Measurements from ENCODE around the gene NBPF8. TPM values are rescaled to one million over a fixed set of nuclear protein-coding genes. Genes with fewer than 3 reads are reported as not detected.
"Not testable (repeated sequence)": the region's sequence is repeated elsewhere in the genome, so short reads cannot be mapped to it uniquely, and the experiment has no call there.

NBPF8 gene, protein sequence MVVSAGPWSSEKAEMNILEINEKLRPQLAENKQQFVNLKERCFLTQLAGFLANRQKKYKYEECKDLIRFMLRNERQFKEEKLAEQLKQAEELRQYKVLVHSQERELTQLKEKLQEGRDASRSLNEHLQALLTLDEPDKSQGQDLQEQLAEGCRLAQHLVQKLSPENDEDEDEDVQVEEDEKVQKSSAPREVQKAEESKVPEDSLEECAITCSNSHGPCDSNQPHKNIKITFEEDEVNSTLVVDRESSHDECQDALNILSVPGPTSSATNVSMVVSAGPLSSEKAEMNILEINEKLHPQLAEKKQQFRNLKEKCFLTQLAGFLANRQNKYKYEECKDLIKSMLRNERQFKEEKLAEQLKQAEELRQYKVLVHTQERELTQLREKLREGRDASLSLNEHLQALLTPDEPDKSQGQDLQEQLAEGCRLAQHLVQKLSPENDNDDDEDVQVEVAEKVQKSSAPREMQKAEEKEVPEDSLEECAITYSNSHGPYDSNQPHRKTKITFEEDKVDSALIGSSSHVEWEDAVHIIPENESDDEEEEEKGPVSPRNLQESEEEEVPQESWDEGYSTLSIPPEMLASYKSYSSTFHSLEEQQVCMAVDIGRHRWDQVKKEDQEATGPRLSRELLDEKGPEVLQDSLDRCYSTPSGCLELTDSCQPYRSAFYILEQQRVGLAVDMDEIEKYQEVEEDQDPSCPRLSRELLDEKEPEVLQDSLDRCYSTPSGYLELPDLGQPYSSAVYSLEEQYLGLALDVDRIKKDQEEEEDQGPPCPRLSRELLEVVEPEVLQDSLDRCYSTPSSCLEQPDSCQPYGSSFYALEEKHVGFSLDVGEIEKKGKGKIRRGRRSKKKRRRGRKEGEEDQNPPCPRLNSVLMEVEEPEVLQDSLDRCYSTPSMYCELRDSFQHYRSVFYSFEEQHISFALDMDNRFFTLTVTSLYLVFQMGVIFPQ
- total RNA-seq: 19.6 TPM

DNA sequence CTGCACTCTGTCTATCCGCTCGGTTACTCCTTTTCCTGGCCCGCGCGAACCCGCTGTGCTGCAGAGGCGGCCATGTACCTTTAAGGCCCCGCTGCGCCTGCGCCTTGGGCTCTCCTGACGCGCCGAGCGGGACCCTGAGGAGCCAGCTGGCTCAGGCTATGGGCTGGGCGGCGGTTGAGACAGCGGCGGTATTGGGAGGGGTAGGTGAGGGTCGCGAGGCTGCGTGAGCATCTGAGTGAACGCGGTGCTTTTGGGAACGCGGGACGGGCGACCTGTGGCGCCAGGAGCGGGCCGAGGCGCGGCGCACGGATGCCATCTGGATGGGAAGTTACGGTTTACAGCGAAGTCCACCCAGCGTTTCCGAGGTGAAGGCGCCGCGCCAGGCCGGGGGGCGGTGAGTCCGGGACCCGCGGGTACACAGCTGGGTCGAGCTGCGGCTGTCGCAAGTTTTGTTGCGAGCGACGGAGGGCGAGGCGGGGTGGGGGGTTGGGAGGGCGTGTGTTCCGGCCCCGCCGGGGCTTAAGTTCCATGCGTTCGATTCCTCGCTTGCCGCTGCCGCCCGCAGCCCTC, at the start of gene NBPF8:
Gene NBPF8 (plus strand): TSS at position 125 of the 570 bp plus-strand sequence. CDS start 21,488 bp downstream, outside the sequence.
- DNase-seq (ENCODE audit: low spot score) (peak; percentile 81), ATAC-seq (peak; percentile 94)

DNA sequence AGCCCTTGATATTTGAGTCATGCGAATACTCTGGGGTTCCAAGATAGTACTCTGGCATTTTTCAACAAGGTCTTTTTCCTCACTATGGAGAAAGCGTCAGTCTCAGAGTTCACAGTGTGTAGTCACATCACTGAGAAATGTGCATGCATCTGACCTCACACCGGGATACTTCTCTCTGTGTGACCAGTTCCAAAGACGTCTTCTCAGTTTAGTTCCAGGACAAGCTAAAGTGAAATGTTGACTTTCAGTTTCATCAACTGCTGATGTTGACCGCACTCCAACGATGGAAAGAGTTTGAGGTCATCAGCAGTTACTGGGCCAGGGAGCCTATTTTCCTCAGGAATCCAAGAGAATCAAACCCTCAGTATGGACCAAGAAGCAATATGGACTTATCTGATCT, 47.1 kb upstream of the NBPF8 start:
- DNase-seq (ENCODE audit: low spot score); ATAC-seq: not testable (repeated sequence)

DNA sequence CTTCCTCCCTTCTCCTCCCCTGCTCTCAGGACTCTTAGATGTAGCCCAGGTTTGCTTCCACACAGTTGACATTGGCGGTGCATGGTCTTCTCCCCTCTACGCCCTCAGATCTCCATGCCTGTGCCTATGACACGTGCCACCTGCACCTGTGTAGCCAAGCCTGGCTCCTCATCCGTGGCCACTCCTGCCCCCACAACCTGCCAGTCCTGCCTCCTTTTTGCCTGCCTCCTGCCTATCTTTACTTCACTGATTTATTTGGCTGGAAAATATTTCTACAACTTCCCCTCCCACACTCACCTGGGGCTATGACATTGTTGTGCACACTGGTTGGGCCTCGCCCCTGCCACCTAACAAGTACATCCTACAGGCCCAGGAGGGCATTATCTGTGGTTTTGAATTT, 28.2 kb upstream of the NBPF8 start:
- ATAC-seq; DNase-seq (ENCODE audit: low spot score): not testable (repeated sequence)

DNA sequence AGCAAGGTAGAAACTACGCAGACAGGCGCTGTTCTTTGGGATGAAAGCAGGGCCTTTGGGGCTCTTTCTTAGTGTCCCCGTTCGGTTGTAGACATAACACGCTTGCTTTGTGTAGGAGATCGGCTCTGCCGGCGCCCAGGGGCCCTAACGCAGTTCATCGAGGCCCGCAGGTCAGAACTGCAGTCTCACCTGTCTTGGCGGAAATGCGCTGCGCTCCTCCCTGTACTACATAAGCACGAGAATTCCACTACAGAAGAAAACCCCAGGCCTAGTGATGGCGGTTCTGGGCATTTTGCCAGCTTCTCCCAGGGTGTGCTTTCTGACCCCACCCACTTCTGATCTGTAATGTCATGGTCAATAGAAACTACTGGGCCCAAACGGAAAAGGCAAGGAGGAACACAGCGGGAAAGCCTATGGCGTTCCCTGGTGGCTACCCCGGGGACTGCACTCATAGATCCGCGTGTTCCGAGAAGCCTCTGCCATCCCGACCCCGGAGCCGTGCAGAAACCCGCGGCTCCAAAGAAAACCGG, 26.2 kb upstream of the NBPF8 start:
- not testable (repeated sequence) for DNase-seq (ENCODE audit: low spot score); ATAC-seq

DNA sequence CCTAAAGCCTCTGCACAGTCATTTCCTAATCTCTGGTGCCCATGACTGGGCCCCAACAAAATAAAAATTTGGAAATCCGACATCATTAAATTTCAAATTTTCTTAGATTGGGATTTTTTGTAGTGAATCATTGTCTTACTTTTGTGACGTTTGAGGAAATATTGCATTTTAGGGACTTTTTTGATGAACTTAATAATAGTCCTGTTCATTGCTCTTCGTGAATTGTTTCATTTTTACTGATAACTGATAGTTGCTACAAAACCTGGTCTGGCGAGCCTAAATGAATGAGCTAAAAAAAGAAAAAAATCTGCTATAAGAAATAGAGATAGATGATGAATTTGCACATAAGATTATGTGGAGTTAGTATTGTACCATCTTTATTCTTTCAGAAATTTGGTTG, 23.5 kb upstream of the NBPF8 start:
- DNase-seq (ENCODE audit: low spot score); ATAC-seq: not testable (repeated sequence)

DNA sequence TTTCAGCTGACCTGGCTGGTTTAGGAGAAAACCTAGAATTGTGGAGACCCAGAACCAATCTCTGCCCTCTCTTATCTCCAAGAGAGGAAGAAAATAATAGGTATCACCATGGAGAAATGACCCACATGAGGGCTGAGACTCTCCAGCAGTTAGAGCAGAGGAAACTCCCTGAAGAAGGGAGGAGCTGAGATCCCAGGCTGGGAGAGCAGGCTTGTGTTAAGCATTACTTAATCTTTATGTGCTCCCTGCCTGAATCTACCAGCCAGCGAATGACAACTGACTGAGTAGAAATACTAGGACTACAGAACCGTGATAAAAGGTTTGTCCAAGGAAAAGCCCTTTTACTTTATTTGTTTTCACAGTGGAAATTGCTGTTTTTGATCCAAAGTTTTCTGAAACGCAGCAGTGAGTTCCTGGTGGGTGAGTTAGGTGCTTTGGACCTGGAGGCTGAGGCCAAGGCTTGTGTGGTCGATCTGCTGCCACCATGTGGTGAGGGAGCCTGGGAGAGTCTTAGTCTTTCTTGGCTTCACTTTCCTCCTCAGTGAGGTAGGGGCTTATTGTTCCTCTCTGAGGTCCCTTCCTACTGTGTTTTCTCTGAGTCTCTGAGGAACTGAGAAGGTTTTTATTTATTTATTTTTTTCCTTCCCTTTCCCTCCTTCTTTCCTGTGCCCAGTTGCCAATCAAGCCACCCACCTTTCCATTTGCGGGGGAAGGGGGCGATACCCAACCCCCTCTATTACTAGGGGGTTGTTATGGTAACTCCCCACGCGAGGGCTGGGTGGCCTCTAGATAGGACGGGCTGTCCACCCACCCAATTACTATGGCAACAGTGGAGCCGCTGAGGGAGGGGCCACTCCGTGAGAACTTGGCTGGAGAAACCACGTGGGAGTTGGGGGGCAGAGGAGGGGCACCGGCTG, 21.3 kb upstream of the NBPF8 start:
- ATAC-seq; DNase-seq (ENCODE audit: low spot score): not testable (repeated sequence)

DNA sequence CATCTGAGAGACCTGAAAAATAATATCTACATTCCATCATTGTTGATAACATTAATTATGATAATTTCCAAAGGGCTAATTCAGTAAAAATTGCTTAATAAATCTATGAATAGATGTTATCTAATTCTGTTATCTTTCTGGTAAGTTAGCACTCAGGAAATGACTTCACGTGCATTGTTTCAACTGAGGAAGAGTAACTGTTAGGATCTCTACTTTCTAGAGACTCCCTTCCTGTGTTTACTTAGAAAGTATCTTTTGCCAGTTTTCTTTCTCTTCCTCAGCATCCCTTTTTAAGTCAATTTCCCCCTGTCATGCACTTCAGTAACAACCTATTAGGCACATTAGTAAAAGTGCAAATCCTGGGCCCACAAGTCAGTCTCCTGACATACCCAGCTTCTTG, 9.5 kb upstream of the NBPF8 start:
- not testable (repeated sequence) for ATAC-seq; DNase-seq (ENCODE audit: low spot score)

DNA sequence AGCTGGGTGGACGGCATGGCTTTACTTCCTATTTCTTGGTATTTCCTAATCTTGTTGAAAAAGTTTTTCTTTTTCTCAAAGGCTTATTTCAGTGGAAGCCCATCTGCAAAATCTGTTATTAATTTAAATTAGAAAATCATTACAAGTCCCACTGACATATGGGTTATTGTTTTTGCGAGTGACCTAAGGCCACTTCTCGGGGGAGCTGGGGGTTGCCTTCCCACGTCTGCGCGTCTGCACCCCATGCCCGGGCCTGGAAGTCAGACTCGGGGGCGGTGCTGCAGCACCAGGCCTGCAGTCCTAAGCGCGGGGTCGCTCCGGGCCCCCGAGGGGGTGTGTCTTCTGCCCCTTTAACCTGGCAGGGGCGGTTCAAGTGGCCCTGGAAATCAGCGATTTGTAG, 384 bp upstream of the NBPF8 start:
- not testable (repeated sequence) for DNase-seq (ENCODE audit: low spot score); ATAC-seq

DNA sequence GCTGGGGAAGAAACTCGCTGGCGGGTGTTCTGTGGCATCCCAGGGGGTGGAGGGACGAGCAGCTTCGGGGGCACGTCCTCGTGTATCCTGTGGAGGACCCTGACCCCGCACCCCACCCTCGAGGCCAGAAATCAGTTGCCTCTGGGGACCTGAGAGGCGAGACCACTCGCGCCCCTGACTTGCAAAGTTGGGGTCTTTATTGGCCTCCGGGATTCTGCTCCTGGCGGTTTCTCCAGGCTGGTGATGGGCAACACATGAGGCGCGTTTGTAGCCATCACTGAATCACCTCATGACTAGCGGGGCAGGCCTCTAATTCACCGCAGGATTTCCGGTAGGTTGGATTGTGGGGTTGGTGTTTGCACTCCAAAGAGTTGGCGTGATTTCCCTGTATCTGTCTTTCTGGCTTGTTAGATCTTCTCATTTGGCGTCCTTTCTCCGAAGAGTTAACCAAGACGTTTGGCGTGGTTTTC, 692 bp downstream of the NBPF8 start:
- peak; percentile 83 for ATAC-seq
- DNase-seq (ENCODE audit: low spot score): peak; percentile 65

DNA sequence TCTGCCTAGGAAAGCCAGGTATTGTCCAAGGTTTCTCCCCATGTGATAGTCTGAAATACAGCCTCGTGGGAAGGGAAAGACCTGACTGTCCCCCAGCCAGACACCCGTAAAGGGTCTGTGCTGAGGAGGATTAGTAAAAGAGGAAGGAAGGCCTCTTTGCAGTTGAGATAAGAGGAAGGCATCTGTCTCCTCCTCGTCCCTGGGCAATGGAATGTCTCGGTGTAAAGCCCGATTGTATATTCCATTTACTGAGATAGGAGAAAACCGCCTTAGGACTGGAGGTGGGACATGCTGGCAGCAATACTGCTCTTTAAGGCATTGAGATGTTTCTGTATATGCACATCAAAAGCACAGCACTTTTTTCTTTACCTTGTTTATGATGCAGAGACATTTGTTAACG, 10.2 kb downstream of the NBPF8 start:
- ATAC-seq; DNase-seq (ENCODE audit: low spot score): not testable (repeated sequence)

DNA sequence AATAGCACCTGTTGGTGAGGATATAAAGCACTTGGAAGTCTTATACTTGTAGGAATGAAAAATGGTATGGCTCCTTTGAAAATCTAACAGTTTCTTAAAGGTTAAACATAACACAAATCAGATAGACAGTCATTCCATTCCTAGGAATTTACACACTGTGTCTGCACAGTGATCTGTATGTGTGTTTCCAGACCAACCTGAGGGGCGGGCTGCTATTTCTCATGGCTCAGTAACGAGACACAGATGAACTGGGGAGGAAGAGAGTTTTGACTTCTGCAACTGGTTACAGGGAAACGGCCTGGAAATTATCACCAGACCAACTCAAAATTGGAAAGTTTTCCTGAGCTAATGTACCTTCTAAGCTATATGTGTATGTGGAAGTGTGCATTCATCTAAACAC, 16.8 kb downstream of the NBPF8 start:
- not testable (repeated sequence) for DNase-seq (ENCODE audit: low spot score); ATAC-seq

DNA sequence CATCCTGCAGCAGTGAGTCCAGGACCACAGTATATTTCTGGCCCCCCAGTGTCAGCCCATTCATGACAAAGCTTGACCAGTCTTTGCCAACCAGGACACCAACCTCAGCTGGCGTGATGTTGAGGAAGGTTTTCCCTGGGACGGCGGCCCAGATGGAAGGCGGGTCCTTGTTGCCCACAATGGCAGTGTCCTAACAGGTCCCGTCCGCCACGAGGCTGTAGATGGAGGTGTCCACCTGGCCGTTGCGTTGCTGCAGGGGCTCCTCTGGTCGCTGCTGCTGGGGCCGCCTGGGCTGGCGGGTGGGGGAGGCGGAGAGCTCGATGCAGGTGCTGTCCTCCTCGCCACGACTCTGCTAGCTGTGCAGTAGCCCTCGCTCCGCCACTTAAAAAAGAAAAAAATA, 19.0 kb downstream of the NBPF8 start:
- not testable (repeated sequence) for ATAC-seq; DNase-seq (ENCODE audit: low spot score)

DNA sequence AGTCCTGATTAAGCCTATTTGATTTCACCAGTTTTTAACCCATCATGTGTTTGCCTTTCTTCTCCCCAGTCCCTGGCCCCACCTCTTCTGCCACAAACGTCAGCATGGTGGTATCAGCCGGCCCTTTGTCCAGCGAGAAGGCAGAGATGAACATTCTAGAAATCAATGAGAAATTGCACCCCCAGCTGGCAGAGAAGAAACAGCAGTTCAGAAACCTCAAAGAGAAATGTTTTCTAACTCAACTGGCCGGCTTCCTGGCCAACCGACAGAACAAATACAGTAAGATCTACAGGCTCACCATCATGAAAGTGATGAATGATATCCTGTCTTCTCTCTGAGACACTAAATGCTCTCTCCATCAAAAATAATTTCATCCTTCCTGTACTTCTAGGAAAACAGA, 34.3 kb downstream of the NBPF8 start:
- DNase-seq (ENCODE audit: low spot score); ATAC-seq: not testable (repeated sequence)

Other genes starting within 250 kb of the NBPF8 start
- 18.5 TPM for gene SEC22B, start 238.5 kb upstream of the NBPF8 start, total RNA-seq